K562 (cell line): ENCODE data around the gene GAD1. TPM values are rescaled to one million over a fixed set of nuclear protein-coding genes. Genes with fewer than 3 reads are reported as not detected.
A peak's percentile ranks its signal among the peaks of the same experiment; 100 is the strongest.

Experiments
- CAMTA2 ChIP-seq: fragments of 250-450 bp; sonication (Bioruptor Pico); conservative IDR thresholded peaks from 2 replicates; pipeline ENCODE4 v1.5.1; 2022
- CREM ChIP-seq: IDR thresholded peaks from 2 replicates; pipeline ENCODE4 v1.6.1; 2014; ENCODE audit warnings: antibody characterized with exemption, low read depth
- CTBP1 ChIP-seq: fragments of 450-650 bp; IDR thresholded peaks from 2 replicates; pipeline ENCODE4 v1.6.1; 2016; ENCODE audit warnings: borderline replicate concordance
- EZH2 ChIP-seq: IDR thresholded peaks from 2 replicates; pipeline ENCODE4 v1.6.1; 2012; ENCODE audit warnings: low read depth, mild to moderate bottlenecking, inconsistent platforms, low read length, borderline replicate concordance
- FOXK2 ChIP-seq, 2 experiments: fragments of 450-650 bp; IDR thresholded peaks in 1 of 2; conservative IDR thresholded peaks in 1 of 2; 2 replicates each; pipeline ENCODE4 v1.6.1; 2016; ENCODE audit warnings: low read depth in 2 of 2, mild to moderate bottlenecking in 1 of 2
- HLTF ChIP-seq: fragments of 450-650 bp; IDR thresholded peaks from 2 replicates; pipeline ENCODE4 v1.6.1; 2016
- MBD2 ChIP-seq: sonication (generic); IDR thresholded peaks from 2 replicates; pipeline ENCODE4 v1.6.1; 2016; ENCODE audit warnings: low read depth, borderline replicate concordance
- MYC ChIP-seq, 2 experiments: fragments of 250-450 bp in 1 of 2; sonication (Bioruptor Pico) in 1 of 2; IDR thresholded peaks; 2 replicates each; pipeline versions ENCODE4 v1.5.1 to v1.6.1; 2012 to 2021; ENCODE audit warnings: low read depth in 2 of 2, borderline replicate concordance in 1 of 2, improper control_type of control experiment in 1 of 2, low read length in 1 of 2, mild to moderate bottlenecking in 1 of 2, moderate library complexity in 1 of 2
- PPARD ChIP-seq: fragments of 250-450 bp; sonication (Bioruptor Pico); IDR thresholded peaks from 2 replicates; pipeline ENCODE4 v1.8.0; 2022; ENCODE audit warnings: inconsistent platforms, mild to moderate bottlenecking, moderate library complexity
- RFX1 ChIP-seq: fragments of 450-650 bp; IDR thresholded peaks from 2 replicates; pipeline ENCODE4 v1.6.1; 2016; ENCODE audit warnings: mild to moderate bottlenecking, moderate library complexity
- TEAD1 ChIP-seq, 2 experiments: fragments of 450-650 bp in 1 of 2; sonication (generic) in 1 of 2; formaldehyde crosslinking; IDR thresholded peaks; 2 replicates each; pipeline versions ENCODE4 v1.4.0 to v1.8.0; 2020 to 2022; ENCODE audit warnings: mild to moderate bottlenecking in 2 of 2, missing genetic modification reagents in 1 of 2
- TGIF2 ChIP-seq: sonication (generic); formaldehyde crosslinking; IDR thresholded peaks from 2 replicates; pipeline ENCODE4 v1.8.1; 2022; ENCODE audit warnings: mild to moderate bottlenecking, missing genetic modification reagents, moderate library complexity
- ZBTB7A ChIP-seq: IDR thresholded peaks from 2 replicates; pipeline ENCODE4 v1.6.1; 2011; ENCODE audit warnings: low read depth, mild to moderate bottlenecking, low read length, moderate library complexity, borderline replicate concordance; ENCODE audit not compliant: control insufficient read depth
- ZC3H4 ChIP-seq: sonication (generic); formaldehyde crosslinking; IDR thresholded peaks from 2 replicates; pipeline ENCODE4 v1.9.0; 2021; ENCODE audit warnings: missing genetic modification reagents, borderline replicate concordance
- ZNF212 ChIP-seq: fragments of 450-650 bp; formaldehyde crosslinking; IDR thresholded peaks from 2 replicates; pipeline ENCODE4 v1.4.0; 2020; ENCODE audit warnings: mild to moderate bottlenecking
- ZNF384 ChIP-seq: IDR thresholded peaks from 2 replicates; pipeline ENCODE4 v1.6.1; 2012; ENCODE audit warnings: low read depth, low read length, improper control_type of control experiment
- ZNF41 ChIP-seq: fragments of 250-450 bp; sonication (Bioruptor Pico); conservative IDR thresholded peaks from 2 replicates; pipeline ENCODE4 v1.4.0; 2020; ENCODE audit warnings: mild to moderate bottlenecking
- ZNF76 ChIP-seq: fragments of 250-450 bp; sonication (Bioruptor Pico); IDR thresholded peaks from 2 replicates; pipeline ENCODE4 v1.4.0; 2020; ENCODE audit warnings: mild to moderate bottlenecking, moderate library complexity, borderline replicate concordance
- polyA plus RNA-seq, 8 experiments: library from polyadenylated mRNA; depleted of rRNA in 4 of 8; stranded (reverse) in 5 of 8; unstranded in 3 of 8; fragments of >200 nt; fragmentation: Nextera tagmentation in 2 of 8; fragmentation: Illumina TruSeq in 1 of 8; extraction: Ambion mirVana in 2 of 8; extraction: Trizol in 1 of 8; gene quantifications; 2 replicates each; pipeline versions ENCODE4 v1.2.1 to v1.2.3, GENCODE V29; 2011 to 2014; ENCODE audit warnings: inconsistent platforms in 1 of 8, missing spikeins in 1 of 8
- total RNA-seq, 7 experiments: library from RNA; depleted of rRNA in 6 of 7; stranded (reverse); fragments of >200 nt in 6 of 7; fragmentation: Illumina TruSeq in 2 of 7; extraction: Trizol in 2 of 7; gene quantifications; 2 replicates each; pipeline versions ENCODE4 v1.2.1 to v1.2.3, GENCODE V29; 2011 to 2021; ENCODE audit warnings: low replicate concordance in 1 of 7
- TF ChIP-seq, protein P1 (sequence below), 3 experiments: fragments of 200-800 bp in 1 of 3; sonication (Bioruptor generic) in 1 of 3; sonication (generic) in 1 of 3; formaldehyde crosslinking in 1 of 3; IDR thresholded peaks; 2 replicates each; pipeline versions ENCODE4 v1.6.1 to v1.8.0; 2016 to 2022; ENCODE audit warnings: mild to moderate bottlenecking in 2 of 3, missing compliant biosample characterization in 2 of 3, missing genetic modification characterization in 2 of 3, missing genetic modification reagents in 1 of 3
- TF ChIP-seq, protein P2 (sequence below): sonication (generic); formaldehyde crosslinking; IDR thresholded peaks from 2 replicates; pipeline ENCODE4 v1.8.0; 2022; ENCODE audit warnings: missing genetic modification reagents, mild to moderate bottlenecking, moderate library complexity, borderline replicate concordance
- TF ChIP-seq, protein P3 (sequence below), 3 experiments: IDR thresholded peaks in 2 of 3; conservative IDR thresholded peaks in 1 of 3; 2 replicates each; pipeline ENCODE4 v1.5.1; 2011 to 2012; ENCODE audit warnings: low read length in 3 of 3, mild to moderate bottlenecking in 3 of 3, control low read depth in 2 of 3, improper control_type of control experiment in 1 of 3, inconsistent platforms in 1 of 3, low read depth in 1 of 3, mixed read lengths in 1 of 3, moderate library complexity in 1 of 3; ENCODE audit not compliant: insufficient read depth in 2 of 3
- TF ChIP-seq, protein P4 (sequence below): fragments of 450-650 bp; formaldehyde crosslinking; conservative IDR thresholded peaks from 2 replicates; pipeline ENCODE4 v1.4.0; 2022; ENCODE audit warnings: mild to moderate bottlenecking, missing genetic modification characterization

The GAD1 gene
- total and polyA plus RNA-seq, 9 of the 15 experiments (the other 6 are each of a cell fraction or from before 2014, with no cell fraction given): 2.7 to 29.1 (median 15.7) TPM

DNA sequence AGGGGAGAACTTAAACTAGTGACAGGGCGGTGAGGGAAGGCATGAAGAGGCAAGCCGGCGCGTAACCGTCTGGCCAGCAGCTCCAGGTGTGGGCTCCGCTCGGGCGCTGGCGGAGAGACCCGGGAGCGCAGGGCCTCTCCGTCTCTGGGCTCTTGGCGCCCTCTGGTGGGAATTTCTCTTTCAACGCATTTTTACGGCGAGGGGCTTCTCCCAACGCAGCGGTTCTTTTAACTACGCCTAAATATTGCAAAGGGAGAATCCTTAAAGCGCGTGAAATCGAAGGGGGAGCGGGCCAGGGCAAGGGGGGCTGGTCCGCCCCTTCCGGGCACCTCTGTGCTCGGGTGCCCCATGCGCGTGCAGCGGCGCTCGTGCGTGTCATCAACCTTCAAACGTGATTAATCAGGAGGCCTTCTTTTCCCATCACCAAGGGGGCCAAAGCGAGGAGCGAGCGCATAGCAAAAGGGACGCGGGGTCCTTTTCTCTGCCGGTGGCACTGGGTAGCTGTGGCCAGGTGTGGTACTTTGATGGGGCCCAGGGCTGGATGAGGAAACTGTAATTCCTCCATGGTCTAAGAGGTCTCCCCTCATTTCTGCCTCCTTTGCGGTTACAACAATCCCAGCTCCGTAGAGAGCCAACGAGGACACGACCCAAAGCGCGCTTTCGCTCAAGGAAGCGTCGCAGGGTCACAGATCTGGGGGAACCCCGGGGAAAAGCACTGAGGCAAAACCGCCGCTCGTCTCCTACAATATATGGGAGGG, 762 bp upstream of the GAD1 start (continued):
- TF ChIP-seq, protein P1, sequence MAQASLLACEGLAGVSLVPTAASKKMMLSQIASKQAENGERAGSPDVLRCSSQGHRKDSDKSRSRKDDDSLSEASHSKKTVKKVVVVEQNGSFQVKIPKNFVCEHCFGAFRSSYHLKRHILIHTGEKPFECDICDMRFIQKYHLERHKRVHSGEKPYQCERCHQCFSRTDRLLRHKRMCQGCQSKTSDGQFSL (CRISPR knock-in tag; IDR thresholded peaks at IDR 0.05): no peak
- TF ChIP-seq, protein P1 (tag; IDR thresholded peaks at IDR 0.05): no peak
- TF ChIP-seq HLTF: no peak
- no peak for TF ChIP-seq TGIF2 (CRISPR knock-in tag)
- no peak for TF ChIP-seq ZNF41 (CRISPR knock-in tag)
- TF ChIP-seq EZH2: no peak
- no peak for TF ChIP-seq RFX1
- TF ChIP-seq CTBP1: peak; percentile 58; the same call in 1 of the 2 replicates
- no peak for TF ChIP-seq ZNF212 (CRISPR knock-in tag)
- no peak; the same call in 1 of the 2 replicates for TF ChIP-seq ZC3H4 (CRISPR knock-in tag)
- TF ChIP-seq, protein P2, sequence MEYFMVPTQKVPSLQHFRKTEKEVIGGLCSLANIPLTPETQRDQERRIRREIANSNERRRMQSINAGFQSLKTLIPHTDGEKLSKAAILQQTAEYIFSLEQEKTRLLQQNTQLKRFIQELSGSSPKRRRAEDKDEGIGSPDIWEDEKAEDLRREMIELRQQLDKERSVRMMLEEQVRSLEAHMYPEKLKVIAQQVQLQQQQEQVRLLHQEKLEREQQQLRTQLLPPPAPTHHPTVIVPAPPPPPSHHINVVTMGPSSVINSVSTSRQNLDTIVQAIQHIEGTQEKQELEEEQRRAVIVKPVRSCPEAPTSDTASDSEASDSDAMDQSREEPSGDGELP (CRISPR knock-in tag): peak; percentile 71
- 0 out of 2 replicates have a peak, but pooled peaks have one; percentile 22 for TF ChIP-seq ZNF76 (CRISPR knock-in tag)
- peak; percentile 26; the same call in 1 of the 2 replicates for TF ChIP-seq ZNF384
- TF ChIP-seq, protein P3, sequence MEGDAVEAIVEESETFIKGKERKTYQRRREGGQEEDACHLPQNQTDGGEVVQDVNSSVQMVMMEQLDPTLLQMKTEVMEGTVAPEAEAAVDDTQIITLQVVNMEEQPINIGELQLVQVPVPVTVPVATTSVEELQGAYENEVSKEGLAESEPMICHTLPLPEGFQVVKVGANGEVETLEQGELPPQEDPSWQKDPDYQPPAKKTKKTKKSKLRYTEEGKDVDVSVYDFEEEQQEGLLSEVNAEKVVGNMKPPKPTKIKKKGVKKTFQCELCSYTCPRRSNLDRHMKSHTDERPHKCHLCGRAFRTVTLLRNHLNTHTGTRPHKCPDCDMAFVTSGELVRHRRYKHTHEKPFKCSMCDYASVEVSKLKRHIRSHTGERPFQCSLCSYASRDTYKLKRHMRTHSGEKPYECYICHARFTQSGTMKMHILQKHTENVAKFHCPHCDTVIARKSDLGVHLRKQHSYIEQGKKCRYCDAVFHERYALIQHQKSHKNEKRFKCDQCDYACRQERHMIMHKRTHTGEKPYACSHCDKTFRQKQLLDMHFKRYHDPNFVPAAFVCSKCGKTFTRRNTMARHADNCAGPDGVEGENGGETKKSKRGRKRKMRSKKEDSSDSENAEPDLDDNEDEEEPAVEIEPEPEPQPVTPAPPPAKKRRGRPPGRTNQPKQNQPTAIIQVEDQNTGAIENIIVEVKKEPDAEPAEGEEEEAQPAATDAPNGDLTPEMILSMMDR (IDR thresholded peaks at IDR 0.05 in 2 of 3, conservative IDR thresholded peaks at IDR 0.05 in 1 of 3; ENCODE audit: insufficient read depth in 2 of 3, low read depth in 1 of 3, low read length in 3 of 3): peak; percentile 94 to 98 (median 95)
- TF ChIP-seq TEAD1 (CRISPR knock-in tag; IDR thresholded peaks at IDR 0.05): peak; percentile 45 to 48; a peak in 1 of 4 replicates
- TF ChIP-seq CREM: peak; percentile 44; the same call in 1 of the 2 replicates
- TF ChIP-seq FOXK2 (conservative IDR thresholded peaks at IDR 0.05 in 1 of 2, IDR thresholded peaks at IDR 0.05 in 1 of 2; ENCODE audit: low read depth in 2 of 2): no peak
- TF ChIP-seq PPARD: no peak
- no peak for TF ChIP-seq MBD2
- TF ChIP-seq MYC (IDR thresholded peaks at IDR 0.05; ENCODE audit: low read depth, low read length): peak; percentile 43; the same call in 1 of the 2 replicates
- no peak for TF ChIP-seq MYC (CRISPR knock-in tag; IDR thresholded peaks at IDR 0.05; ENCODE audit: borderline replicate concordance, low read depth)
- TF ChIP-seq ZBTB7A: peak; percentile 87
- TF ChIP-seq CAMTA2 (CRISPR knock-in tag): no peak
- TF ChIP-seq, protein P4, sequence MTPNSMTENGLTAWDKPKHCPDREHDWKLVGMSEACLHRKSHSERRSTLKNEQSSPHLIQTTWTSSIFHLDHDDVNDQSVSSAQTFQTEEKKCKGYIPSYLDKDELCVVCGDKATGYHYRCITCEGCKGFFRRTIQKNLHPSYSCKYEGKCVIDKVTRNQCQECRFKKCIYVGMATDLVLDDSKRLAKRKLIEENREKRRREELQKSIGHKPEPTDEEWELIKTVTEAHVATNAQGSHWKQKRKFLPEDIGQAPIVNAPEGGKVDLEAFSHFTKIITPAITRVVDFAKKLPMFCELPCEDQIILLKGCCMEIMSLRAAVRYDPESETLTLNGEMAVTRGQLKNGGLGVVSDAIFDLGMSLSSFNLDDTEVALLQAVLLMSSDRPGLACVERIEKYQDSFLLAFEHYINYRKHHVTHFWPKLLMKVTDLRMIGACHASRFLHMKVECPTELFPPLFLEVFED (CRISPR knock-in tag): no peak
